T47D (cell line): Measurements from ENCODE around the gene NHSL2.

Experiments
- DNase-seq, 2 experiments: peaks; one replicate each; pipeline versions ENCODE4 v3.0.0 to v3.0.0-alpha.2; 2011 to 2012; ENCODE audit warnings: low read depth in 1 of 2, low spot score in 1 of 2
- JUND ChIP-seq: IDR thresholded peaks from 2 replicates; pipeline ENCODE4 v1.6.1; 2012; ENCODE audit warnings: low read depth
- in situ Hi-C: cut with HindIII; loops from 2 replicates; pipeline ENCODE4 v1.10.0; 2016; ENCODE audit warnings: low sequenced_read_pairs, low pct_unique_long_range_greater_than_20kb

Gene NHSL2

GRCh38 chrX:72030431-72030830, 119.8 kb downstream of the NHSL2 start:
- in situ Hi-C loops = no loop called here
- TF ChIP-seq JUND = no peak
- DNase-seq = no peak

DNA sequence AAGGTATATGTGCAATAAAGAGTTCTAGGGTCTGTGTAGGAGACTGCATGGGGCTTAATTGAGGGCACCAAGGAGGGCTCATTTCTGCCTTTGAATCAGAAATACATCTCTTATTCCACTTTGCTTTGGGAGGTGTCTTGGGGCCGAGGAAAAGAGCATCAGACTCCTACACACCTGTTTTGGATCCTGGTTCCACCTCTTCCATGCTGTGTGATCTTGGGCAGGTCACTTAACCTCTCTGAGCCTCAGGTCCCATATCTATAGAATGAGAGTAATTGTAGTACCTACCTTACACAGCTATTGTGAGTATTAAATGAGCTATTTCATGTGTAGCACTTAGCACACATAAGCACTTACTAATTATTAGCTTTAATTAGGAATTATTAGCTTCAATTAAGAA, 120.5 kb downstream of the NHSL2 start:
- DNase-seq = no peak
- TF ChIP-seq JUND = no peak
- in situ Hi-C loops = no loop called here

DNA sequence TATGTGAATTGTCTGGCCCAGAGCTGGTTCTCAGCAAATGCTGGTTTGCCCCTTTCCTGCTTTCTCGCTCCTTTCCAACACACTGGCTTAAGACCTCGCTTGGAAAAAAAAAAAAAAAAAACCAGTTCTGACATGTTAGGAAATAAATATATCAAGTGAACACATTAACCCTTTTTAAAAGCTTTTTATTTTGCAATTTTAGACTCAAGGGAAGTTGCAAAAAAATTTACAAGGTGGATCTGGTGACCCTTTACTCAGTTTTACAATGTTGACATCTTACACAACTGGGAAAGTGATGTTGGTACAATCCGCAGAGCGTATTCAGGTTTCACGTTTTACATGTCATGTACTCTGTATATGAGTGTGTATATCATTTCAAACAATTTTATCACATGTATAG, 121.0 kb downstream of the NHSL2 start:
- TF ChIP-seq JUND = no peak
- no peak for DNase-seq
- in situ Hi-C loops = no loop called here

GRCh38 chrX:72037601-72038000, 127.0 kb downstream of the NHSL2 start:
- no peak for TF ChIP-seq JUND
- DNase-seq = no peak
- in situ Hi-C loops = no loop called here

DNA sequence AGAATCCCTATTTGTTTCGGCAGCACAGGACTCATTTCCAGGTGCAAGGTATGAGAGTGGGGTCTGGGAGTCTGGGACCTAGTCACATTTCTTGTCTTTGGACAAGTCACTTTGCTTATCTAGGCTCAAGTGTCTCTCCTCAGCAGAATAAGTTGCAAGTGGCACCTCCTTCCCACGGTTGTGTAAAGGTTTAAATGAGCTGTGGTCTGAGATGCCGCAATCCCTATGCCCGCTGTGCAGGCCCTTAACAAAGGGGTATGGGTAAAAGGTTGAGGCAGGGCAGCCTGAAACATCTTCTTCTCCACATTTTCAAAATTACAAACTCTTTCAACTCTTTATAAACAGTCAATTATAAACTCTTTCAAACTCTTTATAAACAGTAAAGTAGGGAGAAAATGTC, 127.4 kb downstream of the NHSL2 start:
- in situ Hi-C loops = no loop called here
- no peak for DNase-seq
- no peak for TF ChIP-seq JUND

- no peak for DNase-seq
- in situ Hi-C loops = no loop called here
- TF ChIP-seq JUND = no peak
Observed at GRCh38 chrX:72038868-72039267, 128.2 kb downstream of the NHSL2 start.

GRCh38 chrX:72040506-72040905, 129.9 kb downstream of the NHSL2 start:
- no peak for TF ChIP-seq JUND
- in situ Hi-C loops = no loop called here
- no peak for DNase-seq

- no peak for DNase-seq
- TF ChIP-seq JUND = no peak
- in situ Hi-C loops = no loop called here
Observed at GRCh38 chrX:72041176-72041575, 130.5 kb downstream of the NHSL2 start.

- no peak for DNase-seq
- TF ChIP-seq JUND = no peak
- in situ Hi-C loops = no loop called here
Observed at GRCh38 chrX:72041871-72042851, 131.5 kb downstream of the NHSL2 start.

DNA sequence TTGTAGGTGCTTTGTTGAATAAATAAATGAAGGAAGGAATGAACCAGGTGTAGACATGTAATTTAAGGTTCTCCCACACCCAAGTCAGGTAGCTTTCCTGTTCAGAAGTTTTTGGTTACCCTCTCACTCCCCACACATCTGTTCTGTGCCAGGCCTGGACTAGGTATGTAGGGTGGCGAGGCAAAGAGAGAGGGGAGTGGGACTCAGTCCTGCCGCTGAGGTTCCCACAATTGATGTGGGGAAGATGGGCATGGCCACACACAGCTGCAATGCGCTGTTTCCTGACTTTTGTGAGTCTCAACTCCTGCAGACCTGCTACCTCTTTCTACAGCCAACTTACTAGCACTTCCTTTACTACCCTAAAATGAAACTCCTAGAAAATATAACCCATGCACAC, 132.2 kb downstream of the NHSL2 start:
- in situ Hi-C loops = no loop called here
- TF ChIP-seq JUND = no peak
- no peak for DNase-seq

- no peak for DNase-seq
- in situ Hi-C loops = no loop called here
- TF ChIP-seq JUND = no peak
Observed at GRCh38 chrX:72043636-72044035, 133.0 kb downstream of the NHSL2 start.

- peak in 1 of 2 experiments; percentile 8 for DNase-seq
- no peak for TF ChIP-seq JUND
- in situ Hi-C loops = no loop called here
Observed at GRCh38 chrX:72045141-72045540, 134.5 kb downstream of the NHSL2 start.

DNA sequence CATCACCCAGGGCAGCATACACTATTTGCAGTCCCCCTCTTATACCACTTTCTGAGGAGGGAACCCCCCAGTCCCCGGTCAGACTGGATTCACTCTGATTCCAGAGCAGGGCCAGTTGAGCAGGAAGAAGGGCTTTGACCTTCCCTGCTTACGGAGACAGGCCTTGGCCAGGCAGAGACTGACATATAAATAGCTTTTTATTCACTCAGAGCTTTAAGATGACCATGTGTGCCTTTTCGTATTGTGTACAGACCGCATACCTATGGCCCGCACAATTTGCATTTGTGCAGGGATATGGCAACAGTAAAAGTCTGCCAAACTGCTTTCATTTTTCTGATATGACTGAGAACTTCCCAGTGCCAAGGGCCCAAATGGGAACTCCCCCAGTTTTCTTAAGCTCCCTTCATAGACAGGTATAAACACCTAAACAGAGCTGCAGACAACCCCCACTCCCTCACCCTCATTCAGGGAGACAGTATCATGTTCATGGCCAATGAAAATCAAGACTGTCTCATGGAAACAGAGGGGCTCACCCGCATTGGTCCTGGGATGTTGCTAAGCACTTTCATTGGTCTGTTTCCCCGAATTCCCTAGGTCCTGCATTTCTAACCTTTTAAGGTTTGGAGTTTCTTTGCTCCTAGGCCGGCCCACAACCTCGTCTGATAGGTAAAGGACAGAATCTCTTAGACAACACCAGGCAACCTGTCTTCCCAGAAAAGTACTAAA, 135.1 kb downstream of the NHSL2 start:
- peak; percentile 8 to 87 for DNase-seq
- TF ChIP-seq JUND = no peak

More for the DNA sequence above, 135.1 kb downstream of the NHSL2 start:
- in situ Hi-C loops = no loop called here
